HCT116 (cell line): ENCODE measurements around the gene STARD3NL. TPM values are rescaled to one million over a fixed set of nuclear protein-coding genes. Genes with fewer than 3 reads are reported as not detected.

Experiments used
- ATAC-seq: fragments of 200-7000 bp; cut with Tn5 transposase; 2 replicates; pipeline ENCODE4 v1.9.1; 2020; ENCODE audit warnings: mild to moderate bottlenecking, moderate library complexity
- BruUV-seq: library from RNA; stranded (reverse); fragments of 400-500 nt; replicated peaks from 2 replicates; lab custom pipeline; 2021; lab: Mats Ljungman, UMichigan
- CTCF ChIA-PET: fragments of 300-600 bp; sonication (Branson Sonifier 250); formaldehyde crosslinking; loops from one replicate; lab custom pipeline; 2021; ENCODE audit warnings: antibody characterized with exemption; lab: Charles Lee
- POLR2A ChIA-PET: fragments of 300-600, 350-600 bp; sonication (Branson Sonifier 250); formaldehyde crosslinking; loops from one replicate; lab custom pipeline; 2021; ENCODE audit warnings: antibody characterized with exemption; lab: Charles Lee
- RAD21 ChIA-PET, 2 experiments: fragments of 300-600 bp; sonication (Branson Sonifier 250); formaldehyde crosslinking; loops; one replicate each; lab custom pipeline; 2023; ENCODE audit warnings: low total read pairs in 2 of 2; ENCODE audit not compliant: uncharacterized antibody in 2 of 2, unreplicated experiment in 2 of 2, low non-redundant PET in 1 of 2; lab: Charles Lee
- DNase-seq: peaks from one replicate; pipeline ENCODE4 v3.0.0-alpha.2; 2010; ENCODE audit warnings: low read depth, low spot score
- H2AFZ ChIP-seq: fragments of 200-600 bp; shearing (Covaris generic), sonication (generic); 2 replicates; pipeline ENCODE4 v1.6.1; 2017; ENCODE audit warnings: low read depth, mixed run types, mixed read lengths, antibody characterized with exemption, low read length; ENCODE audit not compliant: poor library complexity, severe bottlenecking
- H3K27ac ChIP-seq: 2 replicates; pipeline ENCODE4 v1.5.1; 2012; ENCODE audit warnings: low read depth, low read length
- H3K27me3 ChIP-seq: fragments of 200-600 bp; sonication (generic); 2 replicates; pipeline ENCODE4 v1.6.1; 2016; ENCODE audit warnings: mixed run types, low read length, mixed read lengths; ENCODE audit not compliant: insufficient read depth
- H3K36me3 ChIP-seq, 2 experiments: fragments of 200-500 bp in 1 of 2; fragments of 200-600 bp in 1 of 2; sonication (Bioruptor generic) in 1 of 2; sonication (generic) in 1 of 2; 2 replicates each; pipeline versions ENCODE4 v1.5.1 to v1.6.1; 2014 to 2016; ENCODE audit warnings: low read length in 2 of 2, inconsistent platforms in 1 of 2, mixed read lengths in 1 of 2, mixed run types in 1 of 2; ENCODE audit not compliant: insufficient read depth in 2 of 2, control insufficient read depth in 1 of 2
- H3K4me1 ChIP-seq, 2 experiments: fragments of 200-600 bp in 1 of 2; sonication (generic) in 1 of 2; 2 replicates each; pipeline versions ENCODE4 v1.5.1 to v1.6.1; 2012 to 2017; ENCODE audit warnings: low read length in 2 of 2, inconsistent platforms in 1 of 2, mild to moderate bottlenecking in 1 of 2, mixed read lengths in 1 of 2, mixed run types in 1 of 2, moderate library complexity in 1 of 2; ENCODE audit not compliant: insufficient read depth in 2 of 2, control insufficient read depth in 1 of 2
- H3K4me2 ChIP-seq: fragments of 200-600 bp; sonication (generic); 2 replicates; pipeline ENCODE4 v1.6.1; 2017; ENCODE audit warnings: mixed run types, low read length, mixed read lengths
- H3K4me3 ChIP-seq, 2 experiments: fragments of 200-600 bp in 1 of 2; sonication (generic) in 1 of 2; replicated peaks in 1 of 2; 2 replicates each; pipeline ENCODE4 v1.5.1; 2011 to 2016; ENCODE audit warnings: low read length in 2 of 2, control low read depth in 1 of 2, low read depth in 1 of 2, mild to moderate bottlenecking in 1 of 2, mixed read lengths in 1 of 2, mixed run types in 1 of 2
- H3K79me2 ChIP-seq: fragments of 200-600 bp; sonication (generic); 2 replicates; pipeline ENCODE4 v1.6.1; 2017; ENCODE audit warnings: mild to moderate bottlenecking, mixed run types, low read length, moderate library complexity, mixed read lengths; ENCODE audit not compliant: insufficient read depth
- H3K9ac ChIP-seq: fragments of 200-600 bp; sonication (generic); 2 replicates; pipeline ENCODE4 v1.6.1; 2016; ENCODE audit warnings: low read length, mixed read lengths
- H3K9me2 ChIP-seq: fragments of 200-600 bp; sonication (generic), shearing (Covaris generic); 2 replicates; pipeline ENCODE4 v1.6.1; 2017; ENCODE audit warnings: mixed run types, mild to moderate bottlenecking, moderate library complexity; ENCODE audit not compliant: insufficient read depth
- H3K9me3 ChIP-seq, 2 experiments: fragments of 200-500 bp in 1 of 2; fragments of 200-600 bp in 1 of 2; sonication (Bioruptor generic) in 1 of 2; sonication (generic) in 1 of 2; 2 replicates each; pipeline ENCODE4 v1.6.1; 2014 to 2017; ENCODE audit warnings: low read length in 2 of 2, mixed read lengths in 2 of 2, inconsistent platforms in 1 of 2, low read depth in 1 of 2, mild to moderate bottlenecking in 1 of 2, mixed run types in 1 of 2, moderate library complexity in 1 of 2; ENCODE audit not compliant: control insufficient read depth in 1 of 2, insufficient read depth in 1 of 2
- H4K20me1 ChIP-seq: fragments of 200-600 bp; sonication (generic), shearing (Covaris generic); 2 replicates; pipeline ENCODE4 v1.6.1; 2017; ENCODE audit warnings: mixed run types, mild to moderate bottlenecking, moderate library complexity; ENCODE audit not compliant: insufficient read depth
- EGR1 ChIP-seq: IDR thresholded peaks from 2 replicates; pipeline ENCODE4 v1.6.1; 2012; ENCODE audit warnings: low read depth
- EZH2 ChIP-seq: fragments of 200-600 bp; sonication (generic); IDR thresholded peaks from 2 replicates; pipeline ENCODE4 v1.6.1; 2017; ENCODE audit warnings: antibody characterized with exemption, mixed run types
- POLR2AphosphoS5 ChIP-seq: IDR thresholded peaks from 2 replicates; pipeline ENCODE4 v1.6.1; 2011; ENCODE audit warnings: mild to moderate bottlenecking, low read depth, low read length, moderate library complexity
- TCF7L2 ChIP-seq: IDR thresholded peaks from 2 replicates; pipeline ENCODE4 v1.7.0; 2011; ENCODE audit warnings: borderline replicate concordance, inconsistent platforms; ENCODE audit not compliant: insufficient read depth, insufficient read length; ENCODE audit errors: extremely low read depth
- ZNF274 ChIP-seq: fragments of 200-500 bp; sonication (Bioruptor generic); IDR thresholded peaks from 2 replicates; pipeline ENCODE4 v1.6.1; 2014; ENCODE audit warnings: mild to moderate bottlenecking, low read depth, low read length, inconsistent platforms
- intact Hi-C: fragments of 100-400 bp; cut with micrococcal nuclease; formaldehyde crosslinking; loops from 2 replicates; pipeline ENCODE4 v1.10.0; 2022
- total RNA-seq: library from RNA; stranded (reverse); gene quantifications from one replicate; pipeline ENCODE4 v1.2.1, GENCODE V29; 2021; ENCODE audit not compliant: unreplicated experiment
- TF ChIP-seq, protein P1 (sequence below), 3 experiments: fragments of 200-600 bp in 1 of 3; sonication (generic) in 1 of 3; IDR thresholded peaks in 2 of 3; conservative IDR thresholded peaks in 1 of 3; 2 replicates each; pipeline ENCODE4 v1.5.1; 2012 to 2017; ENCODE audit warnings: low read depth in 2 of 3, low read length in 2 of 3, antibody characterized with exemption in 1 of 3, borderline replicate concordance in 1 of 3, control low read depth in 1 of 3, mild to moderate bottlenecking in 1 of 3, mixed read lengths in 1 of 3, mixed run types in 1 of 3, moderate library complexity in 1 of 3; ENCODE audit not compliant: insufficient read depth in 1 of 3

Gene STARD3NL
- total RNA-seq, 1 experiment from 2014 or later, result 32.0 TPM

DNA sequence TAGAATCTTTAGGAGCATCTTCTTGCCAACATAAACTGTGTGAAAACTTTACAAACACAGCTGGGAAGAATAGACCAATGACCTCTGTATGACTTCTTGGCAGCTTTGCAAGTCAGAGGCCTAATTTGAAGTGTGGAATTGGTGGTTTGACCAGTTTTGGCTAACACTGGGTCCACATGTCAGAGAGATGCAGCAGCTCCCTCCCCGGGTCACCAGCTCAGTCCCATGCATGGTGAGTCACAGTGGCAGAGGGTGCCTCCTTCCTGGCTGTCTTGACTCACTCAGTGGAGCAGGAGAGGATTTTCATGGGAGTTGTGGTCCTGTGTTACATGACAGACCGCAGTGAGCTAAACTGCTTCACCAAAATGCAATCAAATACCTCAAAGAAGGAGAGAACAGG, 8.2 kb upstream of the STARD3NL start:
- Histone ChIP-seq H3K27me3 (no peaks in the 10 kb centered on the region), H3K4me2 (no peak overlapping the region), H3K9ac (no peak overlapping the region), H3K9me2 (no peaks in the 10 kb centered on the region), H3K4me3 (no peak overlapping the region), H2AFZ (no peak overlapping the region), H3K4me1 (0 out of 4 replicates have a peak, but pooled peaks cover 0 to 2% of the 10 kb centered on the region in 2 experiments)
- DNase-seq, result no peak
- BruUV-seq, result no TSS peak
- peak; percentile 65 for ATAC-seq
- CTCF ChIA-PET, result interaction anchor here (1.1 kb wide), 1 partner anchor 46 kb away, joined by 6 read pairs; no protein-coding TSS in a partner anchor
- intact Hi-C loops, result no loop called here
- TF ChIP-seq TCF7L2 (no peak), POLR2AphosphoS5 (no peak), EZH2 (no peak), ZNF274 (no peak), EGR1 (no peak)
- TF ChIP-seq, protein P1, sequence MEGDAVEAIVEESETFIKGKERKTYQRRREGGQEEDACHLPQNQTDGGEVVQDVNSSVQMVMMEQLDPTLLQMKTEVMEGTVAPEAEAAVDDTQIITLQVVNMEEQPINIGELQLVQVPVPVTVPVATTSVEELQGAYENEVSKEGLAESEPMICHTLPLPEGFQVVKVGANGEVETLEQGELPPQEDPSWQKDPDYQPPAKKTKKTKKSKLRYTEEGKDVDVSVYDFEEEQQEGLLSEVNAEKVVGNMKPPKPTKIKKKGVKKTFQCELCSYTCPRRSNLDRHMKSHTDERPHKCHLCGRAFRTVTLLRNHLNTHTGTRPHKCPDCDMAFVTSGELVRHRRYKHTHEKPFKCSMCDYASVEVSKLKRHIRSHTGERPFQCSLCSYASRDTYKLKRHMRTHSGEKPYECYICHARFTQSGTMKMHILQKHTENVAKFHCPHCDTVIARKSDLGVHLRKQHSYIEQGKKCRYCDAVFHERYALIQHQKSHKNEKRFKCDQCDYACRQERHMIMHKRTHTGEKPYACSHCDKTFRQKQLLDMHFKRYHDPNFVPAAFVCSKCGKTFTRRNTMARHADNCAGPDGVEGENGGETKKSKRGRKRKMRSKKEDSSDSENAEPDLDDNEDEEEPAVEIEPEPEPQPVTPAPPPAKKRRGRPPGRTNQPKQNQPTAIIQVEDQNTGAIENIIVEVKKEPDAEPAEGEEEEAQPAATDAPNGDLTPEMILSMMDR (IDR thresholded peaks at IDR 0.05 in 2 of 3, conservative IDR thresholded peaks at IDR 0.05 in 1 of 3; ENCODE audit: borderline replicate concordance in 1 of 3, insufficient read depth in 1 of 3, low read depth in 2 of 3, low read length in 2 of 3), result no peak
- TF ChIP-seq, all 23 proteins: peak for 0
- Histone ChIP-seq H3K79me2 (no peaks in the 10 kb centered on the region), H3K27ac (no peak overlapping the region), H3K9me3 (no peaks in the 10 kb centered on the region), H3K36me3 (no peaks in the 10 kb centered on the region), H4K20me1 (no peaks in the 10 kb centered on the region)
- RAD21 ChIA-PET, result no interaction called here
- POLR2A ChIA-PET, result interaction anchor here (1.8 kb wide), 1 partner anchor 8 kb away, joined by 6 read pairs; the partner anchor contains the start of gene STARD3NL
